Kidney epithelial cell (primary cell): Measurements from ENCODE around the gene TMEM30A. TPM values are rescaled to one million over a fixed set of nuclear protein-coding genes. Genes with fewer than 3 reads are reported as not detected.

ENCODE experiments used
- DNase-seq: peaks from one replicate; pipeline ENCODE4 v3.0.0-alpha.2; 2010; ENCODE audit warnings: low read depth
- H3K27me3 ChIP-seq: 2 replicates; pipeline ENCODE4 v1.6.0; 2011; ENCODE audit warnings: low read length; ENCODE audit not compliant: control insufficient read depth, insufficient read depth
- H3K36me3 ChIP-seq: 2 replicates; pipeline ENCODE4 v1.5.1; 2011; ENCODE audit warnings: low read length; ENCODE audit not compliant: control insufficient read depth, insufficient read depth
- H3K4me3 ChIP-seq: 2 replicates; pipeline ENCODE4 v1.5.1; 2011; ENCODE audit warnings: low read depth, mild to moderate bottlenecking, control low read depth, low read length
- CTCF ChIP-seq: IDR thresholded peaks from 2 replicates; pipeline ENCODE4 v1.5.1; 2011; ENCODE audit warnings: mild to moderate bottlenecking, moderate library complexity, low read length, control low read depth, inconsistent platforms; ENCODE audit not compliant: insufficient read depth, poor library complexity, severe bottlenecking
- total RNA-seq: library from RNA; depleted of rRNA; stranded (reverse); fragments of >200 nt; gene quantifications from 2 replicates; pipeline ENCODE4 v1.2.3, GENCODE V29; 2015

Gene TMEM30A
- total RNA-seq, 1 donor from 2014 or later = 88.9 TPM

- H3K27me3 ChIP-seq = no peaks in the 10 kb centered on the region
- TF ChIP-seq CTCF = no peak
- no peak for DNase-seq
These were observed 64.2 kb downstream of the TMEM30A start for GRCh38 chr6:75220357-75220756.

GRCh38 chr6:75219263-75219662, 65.3 kb downstream of the TMEM30A start:
- Histone ChIP-seq H3K4me3 (no peak overlapping the region), H3K27me3 (no peaks in the 10 kb centered on the region), H3K36me3 (no peaks in the 10 kb centered on the region)
- no peak for DNase-seq
- TF ChIP-seq CTCF = no peak

More at GRCh38 chr6:75220357-75220756, 64.2 kb downstream of the TMEM30A start:
- Histone ChIP-seq H3K36me3 (no peaks in the 10 kb centered on the region), H3K4me3 (no peak overlapping the region)

GRCh38 chr6:75217193-75217592, 67.4 kb downstream of the TMEM30A start:
- H3K27me3 ChIP-seq = no peaks in the 10 kb centered on the region
- no peak for DNase-seq
- TF ChIP-seq CTCF = no peak
- H3K36me3 ChIP-seq = no peaks in the 10 kb centered on the region
- no peak overlapping the region for H3K4me3 ChIP-seq

GRCh38 chr6:75215291-75215690, 69.3 kb downstream of the TMEM30A start:
- H3K36me3 ChIP-seq = no peaks in the 10 kb centered on the region
- no peak overlapping the region for H3K4me3 ChIP-seq
- TF ChIP-seq CTCF = no peak
- peaks cover 3% of the 10 kb centered on the region for H3K27me3 ChIP-seq
- DNase-seq = no peak

GRCh38 chr6:75213732-75214131, 70.9 kb downstream of the TMEM30A start:
- no peak for DNase-seq
- Histone ChIP-seq H3K27me3 (peaks cover 3% of the 10 kb centered on the region), H3K36me3 (no peaks in the 10 kb centered on the region), H3K4me3 (no peak overlapping the region)
- TF ChIP-seq CTCF = no peak

GRCh38 chr6:75213112-75213511, 71.5 kb downstream of the TMEM30A start:
- no peak for TF ChIP-seq CTCF
- peaks cover 6% of the 10 kb centered on the region for H3K27me3 ChIP-seq
- H3K36me3 ChIP-seq = no peaks in the 10 kb centered on the region
- H3K4me3 ChIP-seq = no peak overlapping the region
- DNase-seq = no peak
